ENCODE data around the gene OR52E2. TPM values are rescaled to one million over a fixed set of nuclear protein-coding genes. Genes with fewer than 3 reads are reported as not detected.

Gene OR52E2
- total RNA-seq, 4 donors from 2014 or later: not detected

DNA sequence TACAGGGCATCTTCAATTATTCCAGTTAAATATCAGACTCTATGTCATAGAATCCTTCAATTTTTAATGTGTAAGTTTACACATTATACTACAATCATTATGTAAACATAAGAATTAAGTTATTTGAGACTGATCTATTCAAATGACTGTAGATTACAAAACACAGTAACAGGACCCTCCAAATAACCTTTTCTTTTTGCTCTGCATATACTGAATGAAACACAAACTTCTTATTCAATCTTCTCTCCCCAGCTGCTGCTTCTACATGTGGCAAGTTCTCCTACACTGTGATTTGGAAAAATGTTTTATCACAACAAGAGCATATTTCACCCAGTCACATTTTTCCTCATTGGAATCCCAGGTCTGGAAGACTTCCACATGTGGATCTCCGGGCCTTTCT is 13.2 kb downstream of the OR52E2 start, which contains the start of gene OR52J3:
Gene OR52J3, plus strand, starts transcription at position 301 of the 400 bp plus-strand sequence. Its CDS starts 0 bp downstream, at position 301.
- Histone ChIP-seq H3K36me3 (no peaks in the 10 kb centered on the region), H3K27ac (no peak within 1 kb of the TSS), H3K27me3 (no peaks in the 10 kb centered on the region), H3K9me3 (no peaks in the 10 kb centered on the region), H3K4me1 (peaks cover 0 to 7% of the 10 kb centered on the region in 2 donors), H3K4me3 (replicated peaks in 1 of 3) (no peak within 1 kb of the TSS)
- intact Hi-C loops (cut with DNase I): no loop called here
- 78 to 86% methylated on average over 1 of the region's 1 CpG for WGBS, 2 donors
- TF ChIP-seq POLR2A (IDR thresholded peaks at IDR 0.05): no peak
- TF ChIP-seq, protein P1, sequence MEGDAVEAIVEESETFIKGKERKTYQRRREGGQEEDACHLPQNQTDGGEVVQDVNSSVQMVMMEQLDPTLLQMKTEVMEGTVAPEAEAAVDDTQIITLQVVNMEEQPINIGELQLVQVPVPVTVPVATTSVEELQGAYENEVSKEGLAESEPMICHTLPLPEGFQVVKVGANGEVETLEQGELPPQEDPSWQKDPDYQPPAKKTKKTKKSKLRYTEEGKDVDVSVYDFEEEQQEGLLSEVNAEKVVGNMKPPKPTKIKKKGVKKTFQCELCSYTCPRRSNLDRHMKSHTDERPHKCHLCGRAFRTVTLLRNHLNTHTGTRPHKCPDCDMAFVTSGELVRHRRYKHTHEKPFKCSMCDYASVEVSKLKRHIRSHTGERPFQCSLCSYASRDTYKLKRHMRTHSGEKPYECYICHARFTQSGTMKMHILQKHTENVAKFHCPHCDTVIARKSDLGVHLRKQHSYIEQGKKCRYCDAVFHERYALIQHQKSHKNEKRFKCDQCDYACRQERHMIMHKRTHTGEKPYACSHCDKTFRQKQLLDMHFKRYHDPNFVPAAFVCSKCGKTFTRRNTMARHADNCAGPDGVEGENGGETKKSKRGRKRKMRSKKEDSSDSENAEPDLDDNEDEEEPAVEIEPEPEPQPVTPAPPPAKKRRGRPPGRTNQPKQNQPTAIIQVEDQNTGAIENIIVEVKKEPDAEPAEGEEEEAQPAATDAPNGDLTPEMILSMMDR (IDR thresholded peaks at IDR 0.05): no peak
- DNase-seq: no peak

DNA sequence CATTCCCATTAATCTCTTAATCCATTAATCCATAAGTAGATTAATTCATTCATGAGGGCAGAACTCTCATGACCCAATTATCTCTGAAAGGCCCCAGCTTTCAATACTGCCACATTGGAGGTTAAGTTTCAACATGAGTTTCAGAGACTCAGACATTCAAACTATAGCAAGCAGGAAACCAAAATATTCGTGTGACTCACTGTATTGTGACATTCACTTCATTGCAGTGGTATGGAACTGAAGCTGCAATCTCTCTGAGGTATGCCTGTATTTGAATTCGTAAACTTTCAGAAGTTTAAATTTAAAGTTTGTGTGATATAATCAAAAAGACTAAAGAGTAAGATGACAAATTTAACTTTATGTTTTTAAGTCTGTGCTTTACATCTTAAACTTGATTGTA is 16.0 kb downstream of the OR52E2 start:
- WGBS, 2 donors: 66 to 87% methylated on average over 2 of the region's 2 CpGs
- Histone ChIP-seq H3K9me3 (no peaks in the 10 kb centered on the region), H3K36me3 (no peaks in the 10 kb centered on the region), H3K27ac (no peak overlapping the region), H3K4me1 (peaks cover 0 to 7% of the 10 kb centered on the region in 2 donors), H3K27me3 (no peaks in the 10 kb centered on the region), H3K4me3 (replicated peaks in 1 of 3) (no peak overlapping the region)
- DNase-seq: no peak
- intact Hi-C loops (cut with DNase I): no loop called here
- TF ChIP-seq, protein P1 (IDR thresholded peaks at IDR 0.05): no peak
- no peak for TF ChIP-seq POLR2A (IDR thresholded peaks at IDR 0.05)

DNA sequence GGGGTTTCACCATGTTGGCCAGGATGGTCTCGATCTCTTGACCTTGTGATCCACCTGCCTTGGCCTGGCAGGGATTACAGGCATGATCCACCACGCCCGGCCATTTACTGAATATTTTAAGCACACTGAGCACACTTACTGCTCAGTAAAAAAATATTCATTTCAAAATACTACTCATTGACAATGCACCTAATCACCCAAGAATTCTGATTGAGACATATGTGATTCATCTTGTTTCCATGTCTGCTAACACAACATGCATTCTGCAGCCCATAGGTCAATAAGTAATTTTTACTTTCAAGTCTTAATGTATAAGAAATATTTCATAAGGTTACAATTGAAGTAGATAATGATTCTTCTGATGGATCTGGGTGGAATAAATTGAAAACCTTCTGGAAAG is 17.3 kb downstream of the OR52E2 start:
- H3K27ac ChIP-seq: no peak overlapping the region
- TF ChIP-seq POLR2A (IDR thresholded peaks at IDR 0.05): no peak
- TF ChIP-seq, protein P1 (IDR thresholded peaks at IDR 0.05): no peak
- H3K4me1 ChIP-seq: peaks cover 0 to 7% of the 10 kb centered on the region in 2 donors
- no peaks in the 10 kb centered on the region for H3K36me3 ChIP-seq
- intact Hi-C loops (cut with DNase I): no loop called here
- no peak overlapping the region for H3K4me3 ChIP-seq (replicated peaks in 1 of 3)
- no peaks in the 10 kb centered on the region for H3K9me3 ChIP-seq
- H3K27me3 ChIP-seq: no peaks in the 10 kb centered on the region
- no peak for DNase-seq
- 83 to 92% methylated on average over 3 of the region's 3 CpGs for WGBS, 2 donors

DNA sequence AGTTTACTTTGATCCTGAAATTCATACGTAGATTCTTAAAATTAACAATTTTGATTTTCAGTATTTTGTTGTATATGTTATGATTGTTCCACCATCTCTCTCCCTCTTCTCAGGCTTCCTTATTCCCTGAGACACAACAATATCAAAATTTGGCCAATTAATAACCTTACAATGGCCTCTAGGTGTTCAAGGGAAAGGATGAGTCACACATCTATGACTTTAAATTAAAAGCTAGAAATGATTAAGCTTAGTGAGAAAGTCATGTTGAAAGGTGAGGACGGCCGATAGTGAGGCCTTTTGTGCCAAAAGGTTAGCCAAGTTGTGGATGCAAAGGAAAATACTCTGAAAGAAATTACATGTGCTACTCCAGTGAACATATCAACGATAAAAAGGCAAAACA is 18.6 kb downstream of the OR52E2 start:
- H3K27me3 ChIP-seq: no peaks in the 10 kb centered on the region
- no peaks in the 10 kb centered on the region for H3K9me3 ChIP-seq
- TF ChIP-seq, protein P1 (IDR thresholded peaks at IDR 0.05): no peak
- no peak for TF ChIP-seq POLR2A (IDR thresholded peaks at IDR 0.05)
- H3K36me3 ChIP-seq: no peaks in the 10 kb centered on the region
- no peak overlapping the region for H3K4me3 ChIP-seq (replicated peaks in 1 of 3)
- no peak overlapping the region for H3K27ac ChIP-seq
- intact Hi-C loops (cut with DNase I): no loop called here
- DNase-seq: no peak
- H3K4me1 ChIP-seq: peaks cover 0 to 5% of the 10 kb centered on the region in 2 donors
- WGBS, 2 donors: 73 to 75% methylated on average over 4 of the region's 4 CpGs

DNA sequence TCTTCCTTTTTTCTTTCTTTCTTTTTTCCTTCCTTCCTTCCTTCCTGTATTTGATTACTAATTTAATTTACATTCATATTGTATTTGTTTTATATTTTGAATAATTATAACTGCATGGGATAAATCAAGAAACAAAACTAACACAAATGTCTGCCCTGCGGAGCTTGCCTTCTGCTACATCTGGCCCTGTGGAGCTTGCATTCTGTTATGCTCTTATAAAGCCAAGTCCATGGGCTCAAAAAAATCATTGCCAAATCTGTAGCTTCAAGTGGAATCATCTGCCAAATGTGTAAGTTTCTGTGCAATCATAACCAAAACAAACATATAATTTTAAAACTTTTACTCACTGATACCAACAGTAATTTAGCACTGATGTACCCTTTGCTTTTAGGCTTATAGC is 21.1 kb downstream of the OR52E2 start:
- DNase-seq: no peak
- no peak overlapping the region for H3K4me3 ChIP-seq (replicated peaks in 1 of 3)
- intact Hi-C loops (cut with DNase I): no loop called here
- WGBS, 2 donors: 79 to 89% methylated on average over 1 of the region's 1 CpG
- no peak overlapping the region for H3K27ac ChIP-seq
- H3K27me3 ChIP-seq: no peaks in the 10 kb centered on the region
- no peaks in the 10 kb centered on the region for H3K4me1 ChIP-seq
- no peaks in the 10 kb centered on the region for H3K9me3 ChIP-seq
- TF ChIP-seq, protein P1 (IDR thresholded peaks at IDR 0.05): no peak
- TF ChIP-seq POLR2A (IDR thresholded peaks at IDR 0.05): no peak
- no peaks in the 10 kb centered on the region for H3K36me3 ChIP-seq
